ENCODE data around the gene STXBP5L. TPM values are rescaled to one million over a fixed set of nuclear protein-coding genes. Genes with fewer than 3 reads are reported as not detected.

Gene STXBP5L
- total and polyA plus RNA-seq, 2 of the 4 experiments (the other 2 are of a cell fraction): not detected

DNA sequence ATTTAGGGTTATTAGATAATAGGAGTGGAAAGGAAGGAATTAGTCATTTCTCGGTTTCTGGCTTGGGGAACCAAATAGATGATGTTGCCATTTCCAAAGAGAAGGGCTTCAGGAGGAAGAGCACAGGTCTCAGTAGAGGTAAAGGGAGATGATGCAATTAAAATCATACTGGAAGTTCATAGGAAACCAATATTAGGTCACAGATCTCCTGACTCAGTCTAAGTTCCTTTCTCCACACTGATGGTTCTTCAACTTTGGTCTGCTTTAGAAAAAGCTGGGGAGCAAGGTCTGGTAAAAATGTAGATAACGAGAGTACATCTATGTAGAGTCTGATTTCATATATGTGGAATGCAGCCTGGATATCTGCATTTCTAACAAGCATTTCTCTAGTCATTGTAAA lies 506.9 kb downstream of the STXBP5L start:
- Histone ChIP-seq H2BK20ac (ENCODE audit: low read depth, low read length) (no peak overlapping the region), H3K9me1 (ENCODE audit: insufficient read depth, low read length) (no peaks in the 10 kb centered on the region), H2AFZ (replicated peaks; ENCODE audit: low read length, poor library complexity) (no peak overlapping the region), H3K56ac (ENCODE audit: extremely low read depth, insufficient read depth, low read length) (no peak overlapping the region), H4K5ac (ENCODE audit: low read depth, low read length) (no peak overlapping the region), H3K4ac (ENCODE audit: low read depth, low read length) (no peak overlapping the region), H4K20me1 (ENCODE audit: insufficient read depth, low read length) (no peaks in the 10 kb centered on the region), H3K27me3 (ENCODE audit: control insufficient read depth, insufficient read depth, low read length) (no peaks in the 10 kb centered on the region), H3K18ac (ENCODE audit: low read depth, low read length) (no peak overlapping the region), H3K9ac (ENCODE audit: low read depth, low read length) (no peak overlapping the region), H2BK5ac (ENCODE audit: low read depth, low read length, poor library complexity, severe bottlenecking) (no peak overlapping the region), H3K4me2 (ENCODE audit: low read depth, low read length) (no peak overlapping the region), H3K36me3 (ENCODE audit: control insufficient read depth, insufficient read depth, low read length) (no peaks in the 10 kb centered on the region), H3K79me1 (ENCODE audit: low read depth in 1 of 2, low read length in 2 of 2) (no peaks in the 10 kb centered on the region), H2AK9ac (replicated peaks; ENCODE audit: low read depth, low read length, poor library complexity) (no peak overlapping the region), H3K4me3 (ENCODE audit: insufficient read depth, low read depth, low read length) (no peak overlapping the region), H4K91ac (ENCODE audit: insufficient read depth, low read depth, low read length) (no peak overlapping the region), H4K8ac (ENCODE audit: low read depth in 2 of 2, low read length in 2 of 2) (no peak overlapping the region), H2BK15ac (ENCODE audit: low read depth, low read length) (no peak overlapping the region), H3K4me1 (ENCODE audit: control insufficient read depth, insufficient read depth, low read length) (no peaks in the 10 kb centered on the region), H3K27ac (ENCODE audit: insufficient read depth, low read length) (no peak overlapping the region), H2AK5ac (ENCODE audit: low read depth, low read length) (no peak overlapping the region), H3K9me3 (ENCODE audit: control insufficient read depth, insufficient read depth, low read length) (no peaks in the 10 kb centered on the region), H3K23ac (ENCODE audit: low read depth, low read length) (no peak overlapping the region), H2BK120ac (ENCODE audit: low read depth, low read length) (no peak overlapping the region), H3K14ac (replicated peaks; ENCODE audit: low read depth, low read length) (no peak overlapping the region)
- BruUV-seq (replicated peaks): no TSS peak
- intact Hi-C loops (cut with micrococcal nuclease) (no loop called here), in situ Hi-C loops (cut with MboI; ENCODE audit: low sequenced_read_pairs) (loop anchor here (25.0 kb wide), 1 partner anchor 97 kb away; no protein-coding TSS in a partner anchor), dilution Hi-C loops (cut with HindIII; ENCODE audit: low sequenced_read_pairs, unreplicated experiment) (no loop called here)
- ChIA-PET POLR2A (ENCODE audit: unreplicated experiment) (no interaction called here), CTCF (interaction anchor here (1.3 kb wide), 1 partner anchor 10 kb away, joined by 3 read pairs; no protein-coding TSS in a partner anchor)
- WGBS, 2 experiments (ENCODE audit: extremely low coverage in 2 of 2, insufficient read length in 1 of 2): no CpG with 5 or more reads among the region's 2 CpGs
- DNase-seq (no peak), ATAC-seq (ENCODE audit: low read depth) (no peak)
- TF ChIP-seq, protein P1, sequence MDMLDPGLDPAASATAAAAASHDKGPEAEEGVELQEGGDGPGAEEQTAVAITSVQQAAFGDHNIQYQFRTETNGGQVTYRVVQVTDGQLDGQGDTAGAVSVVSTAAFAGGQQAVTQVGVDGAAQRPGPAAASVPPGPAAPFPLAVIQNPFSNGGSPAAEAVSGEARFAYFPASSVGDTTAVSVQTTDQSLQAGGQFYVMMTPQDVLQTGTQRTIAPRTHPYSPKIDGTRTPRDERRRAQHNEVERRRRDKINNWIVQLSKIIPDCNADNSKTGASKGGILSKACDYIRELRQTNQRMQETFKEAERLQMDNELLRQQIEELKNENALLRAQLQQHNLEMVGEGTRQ (IDR thresholded peaks at IDR 0.05; ENCODE audit: low read depth, low read length): no peak
- TF ChIP-seq FOS (IDR thresholded peaks at IDR 0.05; ENCODE audit: low read depth, low read length) (no peak), MXI1 (IDR thresholded peaks at IDR 0.05; ENCODE audit: borderline replicate concordance, low read depth, low read length) (no peak), RFX5 (IDR thresholded peaks at IDR 0.05; ENCODE audit: low read depth, low read length) (no peak), RAD21 (IDR thresholded peaks at IDR 0.05; ENCODE audit: low read length) (no peak), CEBPB (IDR thresholded peaks at IDR 0.05; ENCODE audit: low read depth, low read length) (no peak), POLR2A (IDR thresholded peaks at IDR 0.05; ENCODE audit: low read depth, low read length) (no peak), ELK1 (IDR thresholded peaks at IDR 0.05; ENCODE audit: borderline replicate concordance, low read depth, low read length) (no peak), RCOR1 (IDR thresholded peaks at IDR 0.05; ENCODE audit: insufficient replicate concordance, low read length) (no peak), MAFK (IDR thresholded peaks at IDR 0.05; ENCODE audit: low read depth, low read length) (no peak), NFE2L2 (IDR thresholded peaks at IDR 0.05; ENCODE audit: low read depth, low read length) (no peak), CTCF (conservative IDR thresholded peaks at IDR 0.05; ENCODE audit: low read depth, low read length) (no peak), MAZ (IDR thresholded peaks at IDR 0.05; ENCODE audit: borderline replicate concordance, low read depth, low read length) (no peak), BHLHE40 (IDR thresholded peaks at IDR 0.05; ENCODE audit: low read depth, low read length) (no peak), SMC3 (IDR thresholded peaks at IDR 0.05; ENCODE audit: low read depth, low read length) (no peak), CHD1 (IDR thresholded peaks at IDR 0.05; ENCODE audit: low read depth, low read length) (no peak)
